NT2/D1 (cell line): ENCODE measurements around the gene SRGAP1.

Experiments
- SUZ12 ChIP-seq: IDR thresholded peaks from 2 replicates; pipeline ENCODE4 v1.6.1; 2011; ENCODE audit not compliant: insufficient read length, insufficient read depth; ENCODE audit errors: extremely low read depth
- YY1 ChIP-seq: IDR thresholded peaks from 2 replicates; pipeline ENCODE4 v1.6.1; 2011; ENCODE audit not compliant: insufficient read length, insufficient read depth
- ZNF274 ChIP-seq: IDR thresholded peaks from 2 replicates; pipeline ENCODE4 v1.6.1; 2011; ENCODE audit warnings: mild to moderate bottlenecking, low read depth, low read length

GRCh38 chr12:63809566-63809965 lies 34.9 kb upstream of the SRGAP1 start:
- TF ChIP-seq YY1 (no peak), ZNF274 (no peak), SUZ12 (no peak)
